ENCODE data around the gene CEP57.

CEP57 gene

DNA sequence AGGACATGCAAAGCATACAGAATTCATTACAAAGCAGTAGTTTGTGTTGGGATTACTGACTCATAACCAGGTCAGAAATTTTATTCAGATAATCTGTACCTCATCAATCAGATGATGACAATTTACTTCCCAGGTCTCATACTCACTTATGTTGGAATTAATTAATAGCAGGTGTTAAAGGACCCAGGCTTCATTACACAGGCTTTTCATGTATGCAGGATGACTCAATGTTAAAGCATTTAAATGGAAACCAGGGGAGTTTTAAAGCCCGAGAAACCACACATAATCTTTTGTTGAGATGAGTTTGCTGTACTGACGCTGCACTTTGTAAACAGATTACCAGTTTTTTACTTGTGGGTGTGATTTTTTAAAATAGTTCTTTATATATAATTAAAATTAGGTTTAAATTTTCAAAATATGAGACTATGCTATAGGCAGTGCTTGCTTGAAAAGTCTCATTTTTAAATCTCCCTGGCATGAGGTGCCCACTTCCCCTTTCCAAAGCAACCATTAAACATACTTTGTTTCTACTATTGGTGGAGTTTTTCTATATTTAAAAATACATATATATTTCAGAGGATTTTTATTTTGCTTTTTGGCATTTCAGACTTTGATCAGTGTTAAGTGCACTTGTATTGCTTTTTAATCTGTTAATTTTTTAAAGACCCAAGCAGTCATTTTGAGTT is 41.0 kb downstream of the CEP57 start:
- no peaks in the 10 kb centered on the region for H3K4me1 ChIP-seq (ENCODE audit: control extremely low read depth in 1 of 4, control insufficient read depth in 4 of 4, insufficient read depth in 4 of 4, low read length in 3 of 4)
- 100% methylated on average over 1 of the region's 2 CpGs for WGBS (ENCODE audit: insufficient coverage)
- POLR2A ChIA-PET = no interaction called here
- H3K27ac ChIP-seq (ENCODE audit: insufficient read depth in 1 of 2, low read depth in 1 of 2, low read length in 2 of 2, poor library complexity in 1 of 2, severe bottlenecking in 2 of 2) = no peak overlapping the region
- no peaks in the 10 kb centered on the region for H3K27me3 ChIP-seq (replicated peaks in 2 of 5; ENCODE audit: control insufficient read depth in 4 of 5, insufficient read depth in 5 of 5, low read length in 4 of 5)
- CTCF ChIA-PET = no interaction called here
- H3K4me3 ChIP-seq (ENCODE audit: control insufficient read depth in 1 of 7, extremely low read depth in 1 of 7, insufficient read depth in 4 of 7, low read depth in 2 of 7, low read length in 6 of 7) = no peak overlapping the region
- H3K9me3 ChIP-seq (ENCODE audit: control extremely low read depth in 1 of 5, control insufficient read depth in 4 of 5, insufficient read depth in 2 of 5, low read depth in 1 of 5, low read length in 4 of 5) = no peaks in the 10 kb centered on the region
- peaks cover 17 to 74% (median 42%) of the 10 kb centered on the region in 4 experiments for H3K36me3 ChIP-seq (ENCODE audit: control insufficient read depth in 4 of 4, insufficient read depth in 4 of 4, low read length in 3 of 4)
- DNase-seq = peak in 2 of 3 donors; percentile 18 to 20

DNA sequence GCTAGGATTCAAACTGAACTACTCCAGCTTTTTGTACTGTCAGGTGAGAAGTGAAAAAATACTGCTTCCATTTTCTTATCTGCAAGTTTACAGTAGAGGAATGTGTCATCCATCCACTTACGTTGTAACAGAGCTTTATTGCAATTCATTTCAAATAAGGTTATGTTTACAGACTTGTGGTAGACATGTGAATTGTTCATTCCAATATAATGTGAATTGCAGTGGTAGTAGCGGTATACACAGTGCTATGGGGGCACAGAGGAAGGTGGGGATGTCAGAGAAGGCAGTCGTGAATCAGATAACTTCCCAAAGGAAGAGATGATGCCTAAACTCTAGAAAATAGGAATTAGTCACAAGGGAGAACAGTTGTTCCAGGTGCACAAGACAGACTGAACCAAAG is 42.5 kb downstream of the CEP57 start:
- no peak overlapping the region for H3K4me3 ChIP-seq (ENCODE audit: control insufficient read depth in 1 of 7, extremely low read depth in 1 of 7, insufficient read depth in 4 of 7, low read depth in 2 of 7, low read length in 6 of 7)
- no peaks in the 10 kb centered on the region for H3K4me1 ChIP-seq (ENCODE audit: control extremely low read depth in 1 of 4, control insufficient read depth in 4 of 4, insufficient read depth in 4 of 4, low read length in 3 of 4)
- no peaks in the 10 kb centered on the region for H3K27me3 ChIP-seq (replicated peaks in 2 of 5; ENCODE audit: control insufficient read depth in 4 of 5, insufficient read depth in 5 of 5, low read length in 4 of 5)
- H3K9me3 ChIP-seq (ENCODE audit: control extremely low read depth in 1 of 5, control insufficient read depth in 4 of 5, insufficient read depth in 2 of 5, low read depth in 1 of 5, low read length in 4 of 5) = no peaks in the 10 kb centered on the region
- 95% methylated on average over 2 of the region's 3 CpGs for whole genome bisulfite sequencing (ENCODE audit: insufficient coverage)
- DNase-seq = no peak
- H3K27ac ChIP-seq (ENCODE audit: insufficient read depth in 1 of 2, low read depth in 1 of 2, low read length in 2 of 2, poor library complexity in 1 of 2, severe bottlenecking in 2 of 2) = no peak overlapping the region
- CTCF ChIA-PET = interaction anchor here (0.9 to 1.9 kb wide), 3 partner anchors 9 to 561 kb away, joined by 3 to 10 read pairs (median 4); partner anchors contain the start of gene MAML2
- H3K36me3 ChIP-seq (ENCODE audit: control insufficient read depth in 4 of 4, insufficient read depth in 4 of 4, low read length in 3 of 4) = peaks cover 18 to 79% (median 43%) of the 10 kb centered on the region in 4 experiments
- POLR2A ChIA-PET = no interaction called here

DNA sequence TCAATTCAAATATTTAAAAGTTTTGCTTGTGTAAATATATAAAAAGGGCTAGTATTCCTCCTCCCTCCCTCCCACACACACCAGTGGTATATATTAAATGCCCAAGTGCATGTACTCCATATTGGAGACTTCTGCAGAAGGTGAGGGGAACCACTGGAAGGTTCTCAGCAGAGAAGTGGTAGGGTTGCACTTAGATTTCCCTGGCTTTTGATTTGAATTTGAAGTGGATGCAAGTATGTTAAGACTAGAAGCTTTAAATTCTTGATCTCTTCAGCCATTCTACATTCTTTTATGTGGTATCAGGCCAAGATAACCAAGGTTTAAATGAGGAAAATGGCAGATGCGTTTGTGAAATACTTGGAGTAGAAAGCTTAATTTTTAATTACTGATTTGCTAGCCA is 43.1 kb downstream of the CEP57 start:
- Histone ChIP-seq H3K4me1 (ENCODE audit: control extremely low read depth in 1 of 4, control insufficient read depth in 4 of 4, insufficient read depth in 4 of 4, low read length in 3 of 4) (no peaks in the 10 kb centered on the region), H3K36me3 (ENCODE audit: control insufficient read depth in 4 of 4, insufficient read depth in 4 of 4, low read length in 3 of 4) (peaks cover 18 to 76% (median 45%) of the 10 kb centered on the region in 4 experiments), H3K9me3 (ENCODE audit: control extremely low read depth in 1 of 5, control insufficient read depth in 4 of 5, insufficient read depth in 2 of 5, low read depth in 1 of 5, low read length in 4 of 5) (no peaks in the 10 kb centered on the region), H3K4me3 (ENCODE audit: control insufficient read depth in 1 of 7, extremely low read depth in 1 of 7, insufficient read depth in 4 of 7, low read depth in 2 of 7, low read length in 6 of 7) (no peak overlapping the region), H3K27me3 (replicated peaks in 2 of 5; ENCODE audit: control insufficient read depth in 4 of 5, insufficient read depth in 5 of 5, low read length in 4 of 5) (no peaks in the 10 kb centered on the region), H3K27ac (ENCODE audit: insufficient read depth in 1 of 2, low read depth in 1 of 2, low read length in 2 of 2, poor library complexity in 1 of 2, severe bottlenecking in 2 of 2) (no peak overlapping the region)
- no peak for DNase-seq
- ChIA-PET CTCF (interaction anchor here (0.5 to 1.9 kb wide), 4 partner anchors 10 to 509 kb away, joined by 3 to 10 read pairs (median 4); partner anchors contain the start of gene MAML2), POLR2A (no interaction called here)
- no CpG with 5 or more reads among the region's 1 CpG for WGBS (ENCODE audit: insufficient coverage)

DNA sequence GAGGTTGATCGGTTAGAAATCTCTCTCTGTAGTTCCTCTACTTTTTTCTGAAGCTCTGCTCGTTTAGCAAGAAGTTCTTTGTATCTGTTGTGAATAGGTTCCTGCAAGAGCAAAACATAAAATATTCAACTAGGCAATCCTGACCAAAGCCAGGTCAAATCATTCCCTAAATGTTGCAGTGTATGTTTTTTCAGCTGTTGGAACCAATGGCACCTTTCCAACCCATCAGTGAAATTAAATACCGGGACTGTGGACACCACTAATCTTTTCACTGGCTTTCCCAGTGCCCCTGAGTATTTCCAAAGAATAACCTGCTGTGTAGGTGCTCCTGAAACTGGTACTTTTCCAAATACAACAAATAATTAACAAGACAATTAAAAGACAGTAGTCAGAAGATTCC is 45.1 kb downstream of the CEP57 start:
- H3K27ac ChIP-seq (ENCODE audit: insufficient read depth in 1 of 2, low read depth in 1 of 2, low read length in 2 of 2, poor library complexity in 1 of 2, severe bottlenecking in 2 of 2) = no peak overlapping the region
- H3K4me3 ChIP-seq (ENCODE audit: control insufficient read depth in 1 of 7, extremely low read depth in 1 of 7, insufficient read depth in 4 of 7, low read depth in 2 of 7, low read length in 6 of 7) = no peak overlapping the region
- H3K36me3 ChIP-seq (ENCODE audit: control insufficient read depth in 4 of 4, insufficient read depth in 4 of 4, low read length in 3 of 4) = peaks cover 10 to 77% (median 46%) of the 10 kb centered on the region in 4 experiments
- WGBS (ENCODE audit: insufficient coverage) = 100% methylated on average over 1 of the region's 3 CpGs
- POLR2A ChIA-PET = no interaction called here
- H3K9me3 ChIP-seq (ENCODE audit: control extremely low read depth in 1 of 5, control insufficient read depth in 4 of 5, insufficient read depth in 2 of 5, low read depth in 1 of 5, low read length in 4 of 5) = no peaks in the 10 kb centered on the region
- H3K27me3 ChIP-seq (replicated peaks in 2 of 5; ENCODE audit: control insufficient read depth in 4 of 5, insufficient read depth in 5 of 5, low read length in 4 of 5) = no peaks in the 10 kb centered on the region
- no peak for DNase-seq
- CTCF ChIA-PET = interaction anchor here (0.7 to 3.3 kb wide), 14 partner anchors 7 to 683 kb away, joined by 3 to 20 read pairs (median 4); partner anchors contain the start of gene MAML2
- no peaks in the 10 kb centered on the region for H3K4me1 ChIP-seq (ENCODE audit: control extremely low read depth in 1 of 4, control insufficient read depth in 4 of 4, insufficient read depth in 4 of 4, low read length in 3 of 4)

DNA sequence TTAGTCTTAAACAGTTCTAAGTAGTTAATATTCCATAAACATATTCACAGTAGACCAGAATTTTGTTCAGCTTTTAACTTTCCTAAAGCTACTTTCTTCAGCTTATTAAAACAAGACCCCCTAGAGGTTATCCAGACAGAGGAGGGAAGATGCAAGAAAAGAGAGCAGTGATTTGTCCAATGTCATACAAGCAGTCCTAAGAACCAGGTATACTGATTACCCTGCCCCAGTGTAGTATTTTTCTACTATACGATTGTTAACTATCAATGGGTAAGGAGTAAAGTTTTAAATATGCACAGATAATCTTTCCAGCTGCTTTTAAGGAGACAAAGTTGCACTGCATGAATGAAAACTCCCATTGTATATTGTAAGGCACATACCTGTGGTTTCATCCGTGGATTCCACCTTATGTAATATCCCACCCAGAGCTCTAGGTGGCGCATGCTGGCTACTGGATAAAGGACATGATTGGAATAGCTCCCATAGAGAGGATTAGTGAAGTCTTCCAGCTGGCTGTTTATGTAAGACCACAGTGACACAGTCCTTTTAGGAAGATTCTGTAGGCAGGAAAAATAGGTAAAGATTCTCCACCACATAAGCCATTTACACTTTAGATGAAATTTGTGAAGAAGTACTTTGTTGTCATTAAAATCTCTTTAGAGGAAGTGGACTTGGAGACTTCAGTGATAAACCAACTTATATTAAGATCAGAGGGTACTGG is 45.6 kb downstream of the CEP57 start:
- 0% methylated on average over 1 of the region's 3 CpGs for WGBS (ENCODE audit: insufficient coverage)
- H3K9me3 ChIP-seq (ENCODE audit: control extremely low read depth in 1 of 5, control insufficient read depth in 4 of 5, insufficient read depth in 2 of 5, low read depth in 1 of 5, low read length in 4 of 5) = no peaks in the 10 kb centered on the region
- H3K4me3 ChIP-seq (ENCODE audit: control insufficient read depth in 1 of 7, extremely low read depth in 1 of 7, insufficient read depth in 4 of 7, low read depth in 2 of 7, low read length in 6 of 7) = no peak overlapping the region
- ChIA-PET POLR2A (no interaction called here), CTCF (interaction anchor here (0.7 to 3.3 kb wide), 19 partner anchors 8 to 684 kb away, joined by 3 to 20 read pairs (median 4); partner anchors contain the start of gene MAML2)
- no peaks in the 10 kb centered on the region for H3K4me1 ChIP-seq (ENCODE audit: control extremely low read depth in 1 of 4, control insufficient read depth in 4 of 4, insufficient read depth in 4 of 4, low read length in 3 of 4)
- H3K27ac ChIP-seq (ENCODE audit: insufficient read depth in 1 of 2, low read depth in 1 of 2, low read length in 2 of 2, poor library complexity in 1 of 2, severe bottlenecking in 2 of 2) = no peak overlapping the region
- H3K36me3 ChIP-seq (ENCODE audit: control insufficient read depth in 4 of 4, insufficient read depth in 4 of 4, low read length in 3 of 4) = peaks cover 9 to 77% (median 47%) of the 10 kb centered on the region in 4 experiments
- DNase-seq = peak; percentile 60 to 77 (median 74)
- no peaks in the 10 kb centered on the region for H3K27me3 ChIP-seq (replicated peaks in 2 of 5; ENCODE audit: control insufficient read depth in 4 of 5, insufficient read depth in 5 of 5, low read length in 4 of 5)

DNA sequence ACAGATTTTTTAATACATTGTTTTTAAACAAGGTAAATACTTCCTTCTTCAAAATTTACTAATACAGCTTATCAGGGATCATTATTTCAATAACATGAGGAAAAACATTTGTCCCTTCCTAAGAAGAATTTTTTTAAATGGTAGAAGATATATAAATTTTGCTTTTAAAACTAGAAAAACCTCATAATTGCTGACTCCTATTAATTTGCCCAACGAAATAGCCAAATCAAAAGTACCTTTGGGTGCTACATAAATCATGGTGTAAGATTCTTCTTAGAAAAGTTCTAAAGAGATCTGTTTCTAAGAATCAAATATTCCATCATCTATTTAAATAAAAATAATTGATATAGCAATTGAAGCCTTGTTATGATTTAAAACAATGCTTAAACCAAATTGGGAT is 54.9 kb downstream of the CEP57 start:
- no peaks in the 10 kb centered on the region for H3K27me3 ChIP-seq (replicated peaks in 2 of 5; ENCODE audit: control insufficient read depth in 4 of 5, insufficient read depth in 5 of 5, low read length in 4 of 5)
- CTCF ChIA-PET = interaction anchor here (1.0 to 1.6 kb wide), 2 partner anchors 9 to 11 kb away, joined by 3 to 4 read pairs; no protein-coding TSS in a partner anchor
- H3K36me3 ChIP-seq (ENCODE audit: control insufficient read depth in 4 of 4, insufficient read depth in 4 of 4, low read length in 3 of 4) = peaks cover 7 to 50% (median 27%) of the 10 kb centered on the region in 4 experiments
- POLR2A ChIA-PET = no interaction called here
- no peak overlapping the region for H3K27ac ChIP-seq (ENCODE audit: insufficient read depth in 1 of 2, low read depth in 1 of 2, low read length in 2 of 2, poor library complexity in 1 of 2, severe bottlenecking in 2 of 2)
- no peak for DNase-seq
- H3K4me1 ChIP-seq (ENCODE audit: control extremely low read depth in 1 of 4, control insufficient read depth in 4 of 4, insufficient read depth in 4 of 4, low read length in 3 of 4) = no peaks in the 10 kb centered on the region
- no peak overlapping the region for H3K4me3 ChIP-seq (ENCODE audit: control insufficient read depth in 1 of 7, extremely low read depth in 1 of 7, insufficient read depth in 4 of 7, low read depth in 2 of 7, low read length in 6 of 7)
- no peaks in the 10 kb centered on the region for H3K9me3 ChIP-seq (ENCODE audit: control extremely low read depth in 1 of 5, control insufficient read depth in 4 of 5, insufficient read depth in 2 of 5, low read depth in 1 of 5, low read length in 4 of 5)
- no CpG with 5 or more reads among the region's 1 CpG for WGBS (ENCODE audit: insufficient coverage)
